Common myeloid progenitor, CD34-positive (primary cell): Measurements from ENCODE around the gene SMARCE1. TPM values are rescaled to one million over a fixed set of nuclear protein-coding genes. Genes with fewer than 3 reads are reported as not detected.

ENCODE experiments used
- CTCF ChIA-PET: fragments of 350-600 bp; sonication (Branson Sonifier 250); formaldehyde crosslinking; loops from one replicate; lab custom pipeline; 2021; ENCODE audit warnings: antibody characterized with exemption; lab: Charles Lee
- POLR2A ChIA-PET: fragments of 350-600 bp; sonication (Branson Sonifier 250); formaldehyde crosslinking; loops from one replicate; lab custom pipeline; 2021; ENCODE audit warnings: antibody characterized with exemption; lab: Charles Lee
- DNase-seq, 3 donors: peaks; one replicate each; pipeline versions ENCODE4 v3.0.0 to v3.0.0-alpha.2; 2013
- H3K27ac ChIP-seq, 2 experiments: 1 replicate in 1 of 2; 2 replicates in 1 of 2; pipeline ENCODE4 v1.7.0; 2013; ENCODE audit warnings: inconsistent platforms in 2 of 2, low read length in 2 of 2, mild to moderate bottlenecking in 2 of 2, low read depth in 1 of 2, moderate library complexity in 1 of 2; ENCODE audit not compliant: severe bottlenecking in 2 of 2, insufficient read depth in 1 of 2, poor library complexity in 1 of 2
- H3K27me3 ChIP-seq, 5 experiments: replicated peaks in 2 of 5; 1 replicate in 3 of 5; 2 replicates in 2 of 5; pipeline versions ENCODE4 v1.6.1 to v1.7.0; 2013; ENCODE audit warnings: low read length in 4 of 5, mild to moderate bottlenecking in 2 of 5, moderate library complexity in 2 of 5, inconsistent platforms in 1 of 5; ENCODE audit not compliant: insufficient read depth in 5 of 5, control insufficient read depth in 4 of 5
- H3K36me3 ChIP-seq, 4 experiments: 1 replicate in 2 of 4; 2 replicates in 2 of 4; pipeline versions ENCODE4 v1.6.1 to v1.7.0; 2013; ENCODE audit warnings: low read length in 3 of 4, control low read depth in 1 of 4, mild to moderate bottlenecking in 1 of 4; ENCODE audit not compliant: control insufficient read depth in 4 of 4, insufficient read depth in 4 of 4
- H3K4me1 ChIP-seq, 4 experiments: 1 replicate in 3 of 4; 2 replicates in 1 of 4; pipeline versions ENCODE4 v1.6.1 to v1.7.1; 2013; ENCODE audit warnings: low read length in 3 of 4, mild to moderate bottlenecking in 3 of 4, control low read depth in 1 of 4, inconsistent platforms in 1 of 4, moderate library complexity in 1 of 4; ENCODE audit not compliant: control insufficient read depth in 4 of 4, insufficient read depth in 4 of 4; ENCODE audit errors: control extremely low read depth in 1 of 4
- H3K4me3 ChIP-seq, 7 experiments: 1 replicate in 4 of 7; 2 replicates in 3 of 7; pipeline versions ENCODE4 v1.5.1 to v1.7.0; 2013; ENCODE audit warnings: mild to moderate bottlenecking in 7 of 7, low read length in 6 of 7, moderate library complexity in 6 of 7, inconsistent platforms in 2 of 7, low read depth in 2 of 7, control low read depth in 1 of 7; ENCODE audit not compliant: insufficient read depth in 4 of 7, control insufficient read depth in 1 of 7; ENCODE audit errors: extremely low read depth in 1 of 7
- H3K9me3 ChIP-seq, 5 experiments: 1 replicate in 4 of 5; 2 replicates in 1 of 5; pipeline versions ENCODE4 v1.6.1 to v1.7.1; 2013; ENCODE audit warnings: low read length in 4 of 5, mild to moderate bottlenecking in 2 of 5, inconsistent platforms in 1 of 5, low read depth in 1 of 5, moderate library complexity in 1 of 5; ENCODE audit not compliant: control insufficient read depth in 4 of 5, insufficient read depth in 2 of 5; ENCODE audit errors: control extremely low read depth in 1 of 5
- WGBS: methylation state at CpG from one replicate; pipeline ENCODE4 v1.1.5; 2013; ENCODE audit not compliant: insufficient coverage; 5-methylcytosine and 5-hydroxymethylcytosine counted together
- polyA plus RNA-seq: library from polyadenylated mRNA; unstranded; fragments of 120-200 nt; gene quantifications from one replicate; pipeline ENCODE4 v1.2.1, GENCODE V29; 2013

SMARCE1 gene
- polyA plus RNA-seq = 143 TPM

- Histone ChIP-seq H3K36me3 (peaks cover 2 to 16% (median 13%) of the 10 kb centered on the region in 4 experiments), H3K27me3 (no peaks in the 10 kb centered on the region), H3K9me3 (no peaks in the 10 kb centered on the region), H3K4me1 (peaks cover 7 to 28% (median 18%) of the 10 kb centered on the region in 4 experiments), H3K27ac (peak within 1 kb of the TSS; percentile 100), H3K4me3 (peak within 1 kb of the TSS; percentile 64 to 98 (median 91))
- under 1% methylated on average over 62 of the region's 64 CpGs for WGBS
- DNase-seq = peak; percentile 82 to 88 (median 84)
- POLR2A ChIA-PET = interaction anchor here (0.6 to 1.3 kb wide), 7 partner anchors 13 to 1040 kb away, joined by 3 to 8 read pairs (median 4); no protein-coding TSS in a partner anchor
- CTCF ChIA-PET = interaction anchor here (0.6 to 2.1 kb wide), 2 partner anchors 19 to 674 kb away, joined by 3 to 7 read pairs; no protein-coding TSS in a partner anchor
These were observed at the start of gene SMARCE1 for GRCh38 chr17:40647624-40648383. Gene SMARCE1 (minus strand): TSS chr17:40647818. CDS start chr17:40645802, 2,016 bp downstream.

GRCh38 chr17:40697297-40697696 lies 49.7 kb upstream of the SMARCE1 start:
- Histone ChIP-seq H3K4me3 (no peak overlapping the region), H3K27me3 (peaks cover 8 to 88% (median 48%) of the 10 kb centered on the region in 5 experiments), H3K27ac (no peak overlapping the region), H3K4me1 (peaks cover 0 to 5% (median 0%) of the 10 kb centered on the region in 4 experiments), H3K9me3 (no peaks in the 10 kb centered on the region), H3K36me3 (no peaks in the 10 kb centered on the region)
- DNase-seq = no peak
- CTCF ChIA-PET = no interaction called here
- WGBS = 83% methylated on average over 7 of the region's 7 CpGs
- POLR2A ChIA-PET = no interaction called here

GRCh38 chr17:40696651-40697072 lies 49.0 kb upstream of the SMARCE1 start:
- ChIA-PET CTCF (interaction anchor here (0.9 kb wide), 1 partner anchor 50 kb away, joined by 3 read pairs; no protein-coding TSS in a partner anchor), POLR2A (no interaction called here)
- WGBS = 17% methylated on average over 1 of the region's 3 CpGs
- peak in 1 of 3 donors; percentile 6 for DNase-seq
- Histone ChIP-seq H3K9me3 (no peaks in the 10 kb centered on the region), H3K36me3 (no peaks in the 10 kb centered on the region), H3K4me1 (peaks cover 0 to 5% (median 0%) of the 10 kb centered on the region in 4 experiments), H3K4me3 (no peak overlapping the region), H3K27me3 (peaks cover 8 to 89% (median 49%) of the 10 kb centered on the region in 5 experiments), H3K27ac (no peak overlapping the region)

- Histone ChIP-seq H3K4me3 (no peak overlapping the region), H3K4me1 (peaks cover 0 to 5% (median 0%) of the 10 kb centered on the region in 4 experiments), H3K36me3 (no peaks in the 10 kb centered on the region), H3K9me3 (no peaks in the 10 kb centered on the region), H3K27me3 (peaks cover 8 to 89% (median 49%) of the 10 kb centered on the region in 5 experiments), H3K27ac (no peak overlapping the region)
- ChIA-PET POLR2A (interaction anchor here (0.8 kb wide), 1 partner anchor 10 kb away, joined by 3 read pairs; no protein-coding TSS in a partner anchor), CTCF (interaction anchor here (0.9 to 1.0 kb wide), 2 partner anchors 49 to 76 kb away, joined by 3 to 6 read pairs; no protein-coding TSS in a partner anchor)
- DNase-seq = peak in 2 of 3 donors; percentile 29 to 33
- 95% methylated on average over 4 of the region's 6 CpGs for WGBS
These were observed 48.4 kb upstream of the SMARCE1 start for GRCh38 chr17:40695874-40696472.

- 94% methylated on average over 9 of the region's 9 CpGs for WGBS
- Histone ChIP-seq H3K27ac (no peak overlapping the region), H3K4me1 (peaks cover 0 to 5% (median 0%) of the 10 kb centered on the region in 4 experiments), H3K9me3 (no peaks in the 10 kb centered on the region), H3K36me3 (no peaks in the 10 kb centered on the region), H3K4me3 (no peak overlapping the region), H3K27me3 (peaks cover 8 to 87% (median 47%) of the 10 kb centered on the region in 5 experiments)
- no peak for DNase-seq
- ChIA-PET POLR2A (no interaction called here), CTCF (interaction anchor here (0.8 kb wide), 1 partner anchor 13 kb away, joined by 3 read pairs; no protein-coding TSS in a partner anchor)
These were observed 47.0 kb upstream of the SMARCE1 start for GRCh38 chr17:40694584-40694983.

GRCh38 chr17:40687106-40687505 lies 39.5 kb upstream of the SMARCE1 start:
- no peak overlapping the region for H3K27ac ChIP-seq
- H3K27me3 ChIP-seq = peaks cover 2 to 39% (median 15%) of the 10 kb centered on the region in 5 experiments
- H3K9me3 ChIP-seq = no peaks in the 10 kb centered on the region
- H3K4me3 ChIP-seq = no peak overlapping the region
- no peaks in the 10 kb centered on the region for H3K4me1 ChIP-seq
- no peaks in the 10 kb centered on the region for H3K36me3 ChIP-seq
- no peak for DNase-seq
- 100% methylated on average over 1 of the region's 5 CpGs for WGBS
- ChIA-PET CTCF (no interaction called here), POLR2A (no interaction called here)
